ACC112 (cell line): ENCODE measurements around the gene JMJD4.

Experiments used
- H2AFZ ChIP-seq: fragments of 200-600 bp; sonication (generic); one replicate; pipeline ENCODE4 v1.6.0; 2017; ENCODE audit warnings: antibody characterized with exemption, low read length; ENCODE audit not compliant: unreplicated experiment
- H3K27ac ChIP-seq: fragments of 200-600 bp; sonication (generic); 2 replicates; pipeline ENCODE4 v1.5.1; 2014; ENCODE audit warnings: low read depth, mild to moderate bottlenecking, antibody characterized with exemption, low read length, moderate library complexity
- H3K27me3 ChIP-seq: fragments of 200-600 bp; sonication (generic); 2 replicates; pipeline ENCODE4 v1.6.1; 2014; ENCODE audit warnings: mild to moderate bottlenecking, antibody characterized with exemption, low read length, moderate library complexity, mixed read lengths; ENCODE audit not compliant: insufficient read depth
- H3K36me3 ChIP-seq: fragments of 200-600 bp; sonication (generic); 2 replicates; pipeline ENCODE4 v1.6.1; 2016; ENCODE audit warnings: mild to moderate bottlenecking, antibody characterized with exemption, low read length, moderate library complexity, mixed read lengths; ENCODE audit not compliant: insufficient read depth
- H3K4me1 ChIP-seq: fragments of 200-600 bp; sonication (generic); one replicate; pipeline ENCODE4 v1.6.1; 2016; ENCODE audit warnings: low read length, mixed read lengths; ENCODE audit not compliant: insufficient read depth, unreplicated experiment, control insufficient read depth
- H3K4me3 ChIP-seq: fragments of 200-600 bp; sonication (generic); 2 replicates; pipeline ENCODE4 v1.5.1; 2014; ENCODE audit warnings: mild to moderate bottlenecking, low read depth, low read length
- H3K79me2 ChIP-seq: fragments of 200-600 bp; sonication (generic); one replicate; pipeline ENCODE4 v1.6.0; 2016; ENCODE audit warnings: low read length; ENCODE audit not compliant: control insufficient read depth, unreplicated experiment, insufficient read depth

The JMJD4 gene

GRCh38 chr1:227749225-227749624, 14.1 kb upstream of the JMJD4 start:
- no peak overlapping the region for H3K27ac ChIP-seq
- peaks cover 2% of the 10 kb centered on the region for H3K4me1 ChIP-seq
- peaks cover 21% of the 10 kb centered on the region for H3K79me2 ChIP-seq

GRCh38 chr1:227748496-227749182, 13.5 kb upstream of the JMJD4 start:
- no peak overlapping the region for H3K4me3 ChIP-seq
- H3K27me3 ChIP-seq = no peaks in the 10 kb centered on the region
- H2AFZ ChIP-seq = no peak overlapping the region
- no peaks in the 10 kb centered on the region; the same call in 1 of the 2 replicates for H3K36me3 ChIP-seq
- H3K4me1 ChIP-seq = no peaks in the 10 kb centered on the region
- H3K27ac ChIP-seq = no peak overlapping the region
- peaks cover 21% of the 10 kb centered on the region for H3K79me2 ChIP-seq

More at GRCh38 chr1:227749225-227749624, 14.1 kb upstream of the JMJD4 start:
- Histone ChIP-seq H3K4me3 (no peak overlapping the region), H2AFZ (no peak overlapping the region), H3K36me3 (no peaks in the 10 kb centered on the region; the same call in 1 of the 2 replicates), H3K27me3 (no peaks in the 10 kb centered on the region)

DNA sequence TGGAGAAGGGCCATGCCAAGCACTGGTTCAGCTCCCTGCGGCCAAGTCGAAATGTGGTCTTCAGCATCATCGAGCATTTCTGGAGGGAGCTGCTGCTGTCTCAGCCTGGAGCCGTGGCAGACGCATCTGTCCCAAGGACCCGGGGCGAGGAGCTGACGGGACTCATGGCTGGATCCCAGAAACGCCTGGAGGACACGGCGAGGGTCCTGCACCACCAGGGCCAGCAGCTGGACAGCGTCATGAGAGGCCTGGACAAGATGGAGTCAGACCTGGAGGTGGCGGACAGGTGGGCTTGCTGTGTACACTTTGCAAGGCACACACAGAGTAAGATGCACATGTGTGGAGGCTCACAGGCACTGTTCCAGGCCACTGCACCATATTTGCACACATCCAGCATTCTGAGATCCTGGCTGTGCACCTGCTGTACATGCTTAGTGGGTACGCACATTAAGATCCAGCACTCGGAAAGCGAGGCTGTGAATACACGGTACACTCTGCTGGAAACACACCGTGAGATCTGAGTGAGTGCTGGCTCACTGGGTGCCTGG, 12.9 kb upstream of the JMJD4 start:
- H3K4me3 ChIP-seq = no peak overlapping the region
- H3K4me1 ChIP-seq = no peaks in the 10 kb centered on the region
- H3K27ac ChIP-seq = no peak overlapping the region
- no peaks in the 10 kb centered on the region; the same call in 1 of the 2 replicates for H3K36me3 ChIP-seq
- H2AFZ ChIP-seq = no peak overlapping the region
- H3K79me2 ChIP-seq = peaks cover 23% of the 10 kb centered on the region
- H3K27me3 ChIP-seq = no peaks in the 10 kb centered on the region

GRCh38 chr1:227747382-227747781, 12.3 kb upstream of the JMJD4 start:
- Histone ChIP-seq H3K79me2 (peaks cover 24% of the 10 kb centered on the region), H3K36me3 (no peaks in the 10 kb centered on the region; the same call in 1 of the 2 replicates)

DNA sequence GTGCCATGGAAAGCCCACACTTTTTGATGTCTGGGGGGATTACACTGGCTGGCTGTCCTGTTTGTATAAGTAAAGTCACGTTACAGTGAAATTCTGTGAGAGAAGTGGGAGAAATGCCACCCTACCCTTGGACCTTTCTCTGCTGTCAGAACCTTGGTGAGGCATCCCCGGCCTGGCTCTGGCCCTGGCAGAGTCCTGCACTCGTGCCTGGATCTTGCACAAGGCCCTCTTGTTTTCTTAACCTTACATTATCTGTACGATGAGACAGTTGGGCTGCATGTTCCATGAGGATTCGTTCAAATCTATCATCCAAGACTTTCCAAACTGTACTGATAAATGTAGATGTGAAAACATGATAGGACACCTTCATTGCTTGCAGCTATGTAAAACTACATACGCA, 11.6 kb upstream of the JMJD4 start:
- no peak overlapping the region for H2AFZ ChIP-seq
- no peaks in the 10 kb centered on the region for H3K4me1 ChIP-seq
- no peak overlapping the region for H3K4me3 ChIP-seq
- H3K79me2 ChIP-seq = peaks cover 27% of the 10 kb centered on the region
- no peak overlapping the region for H3K27ac ChIP-seq
- no peaks in the 10 kb centered on the region for H3K27me3 ChIP-seq
- no peaks in the 10 kb centered on the region; the same call in 1 of the 2 replicates for H3K36me3 ChIP-seq

More at GRCh38 chr1:227747382-227747781, 12.3 kb upstream of the JMJD4 start:
- H3K27ac ChIP-seq = no peak overlapping the region
- H2AFZ ChIP-seq = no peak overlapping the region
- H3K4me1 ChIP-seq = no peaks in the 10 kb centered on the region
- H3K4me3 ChIP-seq = no peak overlapping the region
- no peaks in the 10 kb centered on the region for H3K27me3 ChIP-seq

GRCh38 chr1:227745568-227746265, 10.6 kb upstream of the JMJD4 start:
- Histone ChIP-seq H2AFZ (no peak overlapping the region), H3K4me1 (no peaks in the 10 kb centered on the region), H3K27me3 (no peaks in the 10 kb centered on the region), H3K36me3 (no peaks in the 10 kb centered on the region; the same call in 1 of the 2 replicates), H3K4me3 (no peak overlapping the region), H3K79me2 (peaks cover 36% of the 10 kb centered on the region), H3K27ac (no peak overlapping the region)

- H3K27me3 ChIP-seq = no peaks in the 10 kb centered on the region
- no peak overlapping the region for H2AFZ ChIP-seq
- H3K79me2 ChIP-seq = peaks cover 46% of the 10 kb centered on the region
- no peaks in the 10 kb centered on the region; the same call in 1 of the 2 replicates for H3K36me3 ChIP-seq
- H3K4me3 ChIP-seq = no peak overlapping the region
- H3K4me1 ChIP-seq = no peaks in the 10 kb centered on the region
- no peak overlapping the region for H3K27ac ChIP-seq
Measured at GRCh38 chr1:227744668-227745067, 9.6 kb upstream of the JMJD4 start.

DNA sequence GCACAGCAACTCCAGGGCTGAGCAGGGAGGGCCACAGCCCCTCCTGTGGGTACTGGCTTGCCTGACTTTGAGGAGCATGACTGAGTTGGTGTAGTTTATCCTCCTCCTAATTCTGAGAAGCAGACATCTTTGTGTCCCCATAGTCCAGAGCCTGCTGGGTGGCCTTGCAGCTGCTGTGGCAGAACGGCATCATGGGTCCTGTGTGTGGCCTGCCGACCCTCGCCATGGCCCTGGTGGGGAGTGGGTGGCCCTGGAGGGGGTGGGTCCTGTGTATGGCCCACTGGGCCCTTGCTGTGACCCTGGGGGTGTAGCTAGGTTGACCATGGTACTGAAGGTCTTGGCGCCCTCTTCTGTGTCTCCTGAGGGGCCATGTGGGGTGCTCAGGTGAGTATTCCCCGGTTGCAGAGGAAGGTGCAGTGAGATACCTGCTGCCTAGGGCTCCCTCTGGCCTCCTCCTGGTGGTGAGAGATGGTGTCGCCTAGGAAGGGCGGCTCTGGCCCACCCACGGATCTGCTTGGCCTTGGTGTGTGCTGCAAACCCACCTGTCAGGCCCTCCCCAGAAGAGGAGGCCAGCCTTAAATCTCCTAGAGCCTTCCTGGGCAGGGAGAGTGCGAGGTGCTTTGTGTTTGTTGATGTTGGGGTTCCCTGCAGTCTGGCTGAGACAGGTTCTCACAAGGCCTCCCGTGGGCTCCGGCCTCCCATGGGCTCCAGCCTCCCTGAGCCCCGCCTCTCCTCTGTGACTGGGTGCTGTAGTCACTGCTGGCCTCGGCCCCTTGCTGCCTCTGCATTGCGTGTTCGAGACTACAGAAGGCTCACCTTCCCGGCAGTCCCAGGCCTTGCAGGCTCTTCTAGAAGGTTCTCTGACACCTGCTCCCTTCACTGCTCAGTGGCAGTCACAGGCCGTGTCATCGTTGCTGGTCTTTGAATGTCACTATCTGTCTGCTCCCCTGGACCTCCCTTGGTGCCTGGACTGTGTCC, 7.9 kb upstream of the JMJD4 start:
- Histone ChIP-seq H3K79me2 (peaks cover 60% of the 10 kb centered on the region), H3K4me3 (no peak overlapping the region), H2AFZ (no peak overlapping the region), H3K36me3 (no peaks in the 10 kb centered on the region), H3K27ac (no peak overlapping the region), H3K4me1 (no peaks in the 10 kb centered on the region), H3K27me3 (no peaks in the 10 kb centered on the region)

- Histone ChIP-seq H3K4me3 (no peak overlapping the region), H3K79me2 (peaks cover 66% of the 10 kb centered on the region), H3K27me3 (no peaks in the 10 kb centered on the region), H3K4me1 (no peaks in the 10 kb centered on the region), H3K27ac (no peak overlapping the region), H2AFZ (no peak overlapping the region), H3K36me3 (no peaks in the 10 kb centered on the region)
Measured at GRCh38 chr1:227741166-227741870, 6.2 kb upstream of the JMJD4 start.
